GM19324 (cell line): ENCODE results near the gene LRMDA.

Experiments
- ATAC-seq: cut with Tn5 transposase; IDR thresholded peaks from one replicate; pipeline ENCODE4 v1.9.1; 2021; ENCODE audit warnings: mild to moderate bottlenecking, moderate library complexity; ENCODE audit not compliant: unreplicated experiment, low FRiP score

LRMDA gene

DNA sequence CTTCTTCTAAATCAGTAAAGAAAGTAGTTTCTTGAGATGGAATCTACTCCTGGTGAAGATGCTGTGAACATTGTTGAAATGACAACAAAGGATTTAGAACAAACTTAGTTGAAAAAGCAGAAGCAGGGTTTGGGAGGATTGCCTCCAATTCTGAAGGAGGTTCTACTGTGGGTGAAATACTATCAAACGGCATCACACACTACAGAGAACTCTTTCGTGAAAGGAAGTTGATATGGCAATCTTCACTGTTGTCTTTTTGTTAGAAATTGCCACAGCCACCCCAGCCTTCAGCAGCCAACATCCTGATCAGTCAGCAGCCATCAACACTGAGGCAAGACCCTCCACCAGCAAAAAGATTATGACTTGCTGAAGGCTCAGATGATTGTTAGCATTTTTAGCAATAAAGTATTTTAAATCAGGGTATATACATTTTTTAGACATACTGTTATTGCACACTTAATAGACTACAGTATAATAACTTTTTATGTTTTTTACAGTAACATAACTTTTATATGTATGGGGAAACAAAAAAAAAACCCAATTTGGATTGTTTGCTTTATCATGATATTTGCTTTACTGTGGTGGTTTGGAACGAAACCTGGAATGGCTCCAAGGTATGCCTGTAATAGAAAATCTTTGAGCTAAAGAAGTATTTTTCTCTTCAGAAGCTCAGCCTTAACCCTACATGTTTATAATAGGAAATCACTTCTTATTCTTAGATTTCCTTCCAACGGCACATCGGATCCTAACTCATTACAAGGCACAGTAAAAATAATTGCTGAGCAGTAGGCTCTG lies 257.3 kb downstream of the LRMDA start:
- no peak for ATAC-seq

DNA sequence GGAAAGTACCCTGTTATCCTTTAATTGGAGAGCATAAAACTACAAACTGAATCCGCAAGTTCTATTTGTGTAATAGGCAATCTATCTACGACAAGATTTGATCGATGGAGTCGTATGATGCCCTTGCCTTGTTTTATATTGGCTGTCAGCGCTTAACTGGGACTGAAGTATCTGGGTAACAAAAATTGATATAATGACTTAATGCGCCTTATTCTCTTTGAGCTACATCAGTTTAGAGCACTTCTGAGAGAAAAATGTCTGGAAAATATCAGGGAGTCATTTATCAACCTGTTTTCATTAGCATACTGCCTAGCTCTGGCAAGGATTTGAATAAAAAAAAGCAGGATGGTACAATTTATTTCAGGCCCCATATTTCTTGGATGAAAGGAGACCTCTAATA lies 262.1 kb downstream of the LRMDA start:
- no peak for ATAC-seq

DNA sequence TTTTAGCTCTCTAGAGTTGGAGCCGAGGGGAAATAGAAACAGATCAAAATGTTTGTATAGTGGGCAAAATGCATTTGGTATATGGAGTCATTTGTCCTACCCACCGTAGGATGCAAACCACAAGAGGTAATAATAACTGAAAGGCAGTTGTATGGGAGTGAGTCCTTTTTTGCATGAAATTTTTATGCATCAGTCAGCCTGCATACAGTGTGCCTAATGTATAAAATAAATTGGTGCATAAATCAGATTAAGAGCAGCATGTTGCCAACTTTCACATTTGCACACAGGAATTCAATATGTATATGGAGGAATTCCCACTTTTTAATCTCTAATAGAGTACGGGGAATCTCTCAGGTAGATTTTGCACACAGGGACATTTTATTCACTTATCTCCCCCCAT lies 262.8 kb downstream of the LRMDA start:
- ATAC-seq, result no peak

DNA sequence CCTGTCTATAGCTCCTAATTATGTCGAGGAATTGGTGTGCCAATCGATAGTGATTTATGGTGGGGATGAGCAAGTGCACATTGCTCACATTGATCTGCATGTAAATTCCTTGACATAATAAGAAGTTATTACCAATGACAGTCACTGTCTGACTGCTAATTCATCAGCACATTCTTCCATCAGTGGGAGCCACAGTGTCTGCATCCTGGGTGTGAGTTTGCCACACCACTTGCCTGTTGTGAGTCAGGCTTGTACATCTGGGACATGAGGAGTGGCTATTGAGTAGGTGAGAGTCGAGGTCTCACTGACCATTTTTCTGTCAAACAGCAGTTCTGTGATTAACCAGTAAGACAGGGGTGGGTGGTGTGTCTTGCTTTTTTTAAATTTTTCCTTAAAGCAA lies 263.4 kb downstream of the LRMDA start:
- ATAC-seq, result no peak

DNA sequence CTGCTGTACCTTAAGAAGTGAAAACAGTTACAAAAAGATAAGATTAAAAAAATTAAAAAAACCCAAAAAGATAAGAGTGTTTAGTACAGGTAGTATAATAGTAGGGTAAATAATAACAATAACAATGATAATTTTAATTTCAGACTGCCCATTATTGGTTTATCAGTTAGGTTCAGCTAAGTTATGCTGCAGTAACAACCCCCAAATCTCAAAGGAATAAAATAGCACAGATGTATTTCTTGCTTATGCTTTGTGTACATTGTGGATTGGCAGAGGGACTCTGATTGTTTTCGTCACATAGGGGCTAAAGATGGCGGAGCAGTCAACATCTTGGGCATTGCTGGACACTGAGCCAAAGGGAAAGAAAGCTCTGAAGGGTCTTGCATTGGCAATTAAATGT lies 264.6 kb downstream of the LRMDA start:
- ATAC-seq, result no peak

DNA sequence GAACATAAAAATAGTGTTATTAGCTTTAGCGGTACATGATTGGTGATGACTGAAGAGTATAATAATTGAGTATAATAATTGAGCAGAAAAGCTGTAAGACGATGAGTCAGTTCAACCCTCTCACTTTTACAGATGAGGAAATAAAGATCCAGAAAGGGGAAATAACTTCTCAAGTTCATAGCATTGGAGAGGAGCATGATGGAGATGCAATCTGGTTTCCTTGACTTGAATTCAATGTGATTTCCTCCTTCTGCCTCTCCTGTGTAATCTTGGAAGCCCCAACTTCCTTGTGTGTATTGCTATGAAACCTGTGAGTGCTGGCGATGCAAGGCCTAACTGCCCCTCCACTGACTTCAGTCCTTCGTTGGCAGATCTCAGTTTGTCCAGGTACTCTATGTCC lies 265.1 kb downstream of the LRMDA start:
- ATAC-seq, result no peak

DNA sequence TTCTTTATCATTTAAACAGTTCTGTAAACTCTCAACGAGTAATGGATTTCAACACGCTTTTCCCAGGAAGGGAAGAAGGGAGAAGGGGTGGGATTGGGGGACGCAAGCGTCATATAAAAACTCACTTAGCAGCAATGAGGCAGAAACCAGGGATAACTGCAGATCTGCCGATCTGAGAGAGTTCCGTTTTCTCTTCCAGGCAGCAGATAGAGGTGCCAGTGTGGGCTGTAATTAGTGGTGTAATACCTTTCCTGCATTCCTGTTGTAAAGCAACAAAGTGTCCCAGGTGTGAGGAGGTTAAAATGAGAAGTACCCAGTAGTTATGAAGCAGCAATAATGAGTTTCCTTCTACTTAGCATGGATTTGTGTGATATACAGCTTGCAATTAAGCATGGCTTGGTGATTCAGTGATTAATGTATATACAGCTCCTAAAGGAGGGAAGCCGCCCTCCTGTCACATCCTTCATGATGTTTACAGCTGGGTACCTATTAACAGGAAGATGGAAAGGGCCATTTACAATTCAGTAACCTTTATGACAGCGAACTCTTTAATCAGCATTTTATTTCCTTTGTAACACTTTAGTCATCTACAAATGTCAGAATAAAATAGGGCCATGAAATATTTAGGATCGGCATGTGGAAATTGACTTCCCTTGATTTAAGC lies 271.9 kb downstream of the LRMDA start:
- no peak for ATAC-seq

DNA sequence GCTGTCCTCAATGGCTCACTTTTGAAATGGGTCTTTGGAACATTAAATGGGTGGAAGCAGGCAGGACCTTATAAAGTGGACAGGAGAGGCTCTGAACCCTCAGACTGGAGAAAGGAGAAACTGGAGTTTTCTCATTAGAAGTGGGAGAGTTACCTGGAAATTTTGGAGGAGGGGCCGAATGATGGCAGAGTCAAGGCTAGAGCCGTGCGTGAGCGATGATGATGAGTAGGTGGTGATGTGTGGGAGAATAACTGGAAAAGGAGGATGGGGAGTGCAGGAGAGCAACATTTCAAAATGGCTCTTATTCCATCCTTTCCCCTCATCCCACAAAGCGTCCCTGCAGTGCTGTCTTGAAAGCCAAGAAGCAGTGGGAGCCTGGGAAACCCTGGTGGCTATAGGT lies 274.0 kb downstream of the LRMDA start:
- no peak for ATAC-seq

DNA sequence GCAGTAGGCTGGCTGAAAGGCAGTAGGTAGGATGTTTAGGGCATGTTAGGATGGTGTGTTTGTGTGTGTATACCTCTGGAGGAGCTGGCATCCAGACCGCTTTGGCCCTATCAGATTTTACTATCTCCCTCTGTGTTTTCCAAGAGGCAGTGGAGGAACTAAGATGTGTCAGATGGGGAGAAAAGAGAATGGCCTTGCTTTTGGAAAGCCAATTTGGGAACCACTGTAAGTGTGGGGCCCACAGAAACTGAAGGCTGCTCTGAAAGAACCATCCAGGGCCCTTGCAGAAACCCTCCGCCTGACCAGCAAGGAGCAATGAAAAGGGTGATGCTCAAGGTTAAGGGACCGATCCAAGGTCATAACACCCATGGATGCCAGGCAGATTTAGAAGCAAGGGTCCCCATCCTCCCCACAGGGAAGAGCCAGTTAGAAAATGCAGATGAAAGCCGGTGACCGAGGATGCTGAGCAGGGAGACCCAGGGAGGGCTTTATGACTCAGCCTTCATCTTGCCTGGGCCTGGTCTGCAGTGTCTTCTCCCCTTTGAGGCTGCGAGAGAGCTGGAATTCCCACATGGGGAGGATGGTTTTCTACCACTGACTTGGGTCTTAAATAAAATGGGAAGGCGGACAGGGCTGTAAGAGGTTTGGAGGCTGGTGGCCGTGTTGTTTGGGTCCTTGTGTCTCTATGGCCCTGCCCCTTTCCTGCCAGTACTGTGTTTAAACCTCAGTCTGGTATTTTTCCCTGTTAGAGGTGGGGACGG lies 275.8 kb downstream of the LRMDA start:
- no peak for ATAC-seq

DNA sequence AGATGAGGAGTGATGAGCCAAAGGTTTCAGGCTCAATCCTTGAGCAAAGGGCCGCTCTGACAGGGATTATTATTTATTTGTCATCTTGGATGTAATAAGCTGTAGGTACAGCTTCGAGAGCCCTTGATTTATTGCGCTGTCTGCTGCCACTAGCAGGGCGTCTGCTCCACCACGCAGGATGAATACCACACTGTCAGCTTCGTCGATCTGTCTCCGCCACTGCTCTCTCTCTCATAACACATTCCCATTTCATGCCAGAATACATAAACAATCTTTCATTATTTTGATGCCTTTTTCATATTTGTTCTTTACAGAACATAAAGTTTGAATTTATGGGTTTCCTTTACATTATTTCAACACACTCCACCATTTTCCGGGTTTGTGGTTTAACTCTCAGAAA lies 276.6 kb downstream of the LRMDA start:
- ATAC-seq, result no peak

DNA sequence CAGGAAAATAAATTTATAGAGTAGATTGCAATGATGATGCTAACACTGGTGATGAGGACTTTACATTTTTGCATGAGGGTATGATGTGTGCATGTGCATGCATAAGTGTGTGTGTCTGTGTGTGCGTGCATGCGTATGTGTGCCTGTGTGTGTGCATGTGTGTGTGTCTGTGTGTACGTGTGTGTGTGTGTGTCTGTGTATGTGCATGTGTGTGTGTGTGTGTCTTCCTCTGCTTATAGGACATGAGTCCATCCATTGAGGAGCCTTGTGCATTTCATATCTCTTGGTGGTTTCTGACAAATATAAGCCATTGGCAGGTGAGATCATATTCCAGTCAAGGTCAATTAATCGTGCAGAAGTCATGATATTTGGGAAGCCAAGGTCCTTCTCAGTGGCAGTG lies 277.8 kb downstream of the LRMDA start:
- ATAC-seq, result no peak

DNA sequence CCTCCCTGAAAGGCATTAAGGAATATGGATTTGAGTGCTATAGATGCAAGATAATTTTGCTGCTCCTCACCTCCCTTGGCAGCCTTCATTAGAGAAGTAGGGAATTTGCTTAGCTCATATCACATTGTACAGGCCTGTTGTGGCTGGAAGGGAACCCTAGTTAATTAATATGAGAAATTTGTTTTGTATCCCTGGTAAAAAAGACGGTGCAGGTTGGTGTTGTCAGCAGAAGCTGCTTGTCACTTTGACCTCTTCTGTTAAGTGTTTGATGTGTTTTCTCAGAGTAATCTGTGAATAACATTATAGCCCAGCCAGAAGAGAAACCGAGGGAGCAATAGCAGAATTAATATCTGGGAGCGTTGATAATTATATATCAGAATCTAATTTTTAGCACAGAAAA lies 278.4 kb downstream of the LRMDA start:
- no peak for ATAC-seq

DNA sequence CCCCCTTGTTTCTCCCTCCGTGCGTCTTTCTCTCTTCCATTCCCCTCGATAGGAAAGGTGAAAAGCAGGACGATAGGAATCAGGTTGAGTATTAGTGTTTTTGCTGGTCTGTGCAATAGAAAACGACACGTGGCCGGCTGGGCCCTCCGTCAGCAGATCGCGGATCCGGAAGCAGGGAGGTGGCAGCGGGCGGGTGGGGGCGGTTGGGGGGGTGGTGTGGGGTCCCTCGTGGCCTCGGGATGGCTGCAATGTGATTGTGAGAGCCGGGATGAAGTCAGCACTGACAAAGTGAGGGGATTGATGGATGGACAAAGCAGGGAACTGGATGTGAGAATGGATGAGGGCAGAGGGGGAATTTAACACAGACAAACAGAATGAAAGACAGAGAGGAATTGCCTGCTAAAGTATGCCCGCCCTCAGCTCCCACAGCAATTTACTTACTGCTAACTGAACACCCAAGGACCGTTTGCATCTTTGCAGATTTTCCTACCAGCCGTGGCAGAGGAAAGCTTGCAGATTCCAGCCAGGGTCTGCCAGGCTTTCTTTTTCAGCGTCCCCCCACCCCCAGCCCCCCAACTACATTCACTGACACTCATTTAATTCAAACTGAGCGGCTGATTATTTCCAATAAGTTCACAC lies 280.9 kb downstream of the LRMDA start:
- no peak for ATAC-seq

DNA sequence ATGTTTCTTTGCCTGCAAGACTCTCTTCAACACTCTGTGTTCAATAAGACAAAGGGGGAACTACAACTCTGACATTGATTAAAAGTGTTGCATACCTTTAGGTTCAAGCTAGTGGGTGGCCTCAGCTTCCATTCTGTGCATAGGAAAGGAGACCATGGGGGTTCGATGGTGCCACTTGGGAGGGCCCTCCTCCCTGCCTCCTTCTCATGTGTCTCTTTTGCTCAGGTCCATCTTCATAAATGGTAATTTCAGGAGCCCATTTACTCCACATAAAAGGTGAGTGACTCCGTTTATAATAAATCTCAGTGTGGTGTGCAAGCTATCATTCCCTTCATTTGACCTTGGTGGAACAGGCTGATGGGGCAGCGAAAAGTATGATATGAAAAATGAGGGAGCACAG lies 285.1 kb downstream of the LRMDA start:
- no peak for ATAC-seq

DNA sequence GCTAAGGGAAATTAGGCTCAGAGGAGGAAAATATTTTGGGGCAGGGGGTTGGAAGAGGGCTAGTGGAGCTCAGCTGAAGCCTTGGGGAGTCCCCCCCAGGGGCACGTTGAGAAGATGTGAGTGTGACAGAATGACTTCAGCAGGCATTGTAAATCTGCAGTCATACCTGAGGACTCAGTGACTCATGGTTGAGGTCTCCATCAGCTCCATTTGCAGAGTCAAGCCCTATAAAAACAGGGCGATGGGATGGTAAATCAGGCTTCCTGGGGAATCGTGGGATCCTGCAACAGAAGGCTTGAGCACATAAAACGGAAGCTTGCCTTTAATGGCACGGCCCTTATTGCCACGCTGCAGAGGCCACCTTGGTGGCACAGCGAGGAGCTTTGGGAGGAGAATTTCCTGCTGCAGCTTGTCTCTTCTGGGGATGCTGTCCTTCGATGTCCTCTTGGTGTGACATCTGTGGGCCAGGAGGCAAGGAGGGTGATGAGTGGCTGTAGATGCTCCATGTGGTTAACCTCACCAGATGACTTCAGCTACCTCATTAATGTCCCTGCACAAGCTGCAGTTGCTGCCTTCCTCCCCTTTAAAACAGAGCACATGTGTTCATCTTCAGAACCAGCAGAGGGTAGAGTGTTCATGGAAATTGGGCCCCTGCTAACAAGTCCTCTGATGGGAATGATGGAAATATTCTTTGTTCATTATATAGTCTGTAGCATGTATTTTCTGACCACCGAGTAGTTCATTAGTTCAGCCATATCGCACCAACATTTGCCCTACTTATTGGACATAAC lies 285.9 kb downstream of the LRMDA start:
- ATAC-seq, result no peak

DNA sequence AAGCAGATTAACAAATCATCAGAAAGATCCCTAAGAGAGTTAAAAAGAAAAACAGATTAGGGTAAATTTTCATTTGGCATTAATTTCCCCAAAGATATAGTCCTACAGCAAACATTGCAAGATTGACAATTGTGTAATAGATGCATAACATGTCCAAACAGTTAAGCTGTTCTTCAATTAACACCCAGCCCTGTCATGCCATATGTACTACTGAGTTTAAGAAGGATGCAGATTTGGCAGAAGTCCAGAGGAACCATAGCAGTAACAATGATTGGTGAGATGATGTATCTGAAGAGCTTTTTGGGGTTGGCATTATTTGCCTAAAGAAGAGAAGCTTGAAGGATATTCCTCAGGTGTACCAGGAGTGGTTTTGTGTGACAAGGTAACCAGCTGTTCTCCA lies 287.6 kb downstream of the LRMDA start:
- ATAC-seq, result no peak

DNA sequence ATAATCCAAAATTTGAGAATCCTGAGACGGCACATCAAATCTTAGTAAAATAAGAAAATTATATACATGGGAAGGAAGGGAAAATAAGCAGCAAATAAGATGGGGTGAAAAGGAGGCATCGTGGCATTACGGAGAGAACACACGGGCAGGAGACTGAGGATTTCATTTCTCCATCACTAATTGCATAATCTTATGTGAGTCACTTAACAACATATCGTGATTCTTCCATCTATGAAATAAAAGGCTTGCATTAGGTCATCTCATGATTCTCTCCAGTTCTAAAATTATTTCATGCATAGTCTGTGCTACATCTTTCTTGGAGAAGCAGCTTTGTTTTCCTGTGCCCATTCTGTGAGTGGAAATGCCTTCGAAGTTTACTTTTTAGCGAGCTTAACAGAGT lies 288.7 kb downstream of the LRMDA start:
- no peak for ATAC-seq

DNA sequence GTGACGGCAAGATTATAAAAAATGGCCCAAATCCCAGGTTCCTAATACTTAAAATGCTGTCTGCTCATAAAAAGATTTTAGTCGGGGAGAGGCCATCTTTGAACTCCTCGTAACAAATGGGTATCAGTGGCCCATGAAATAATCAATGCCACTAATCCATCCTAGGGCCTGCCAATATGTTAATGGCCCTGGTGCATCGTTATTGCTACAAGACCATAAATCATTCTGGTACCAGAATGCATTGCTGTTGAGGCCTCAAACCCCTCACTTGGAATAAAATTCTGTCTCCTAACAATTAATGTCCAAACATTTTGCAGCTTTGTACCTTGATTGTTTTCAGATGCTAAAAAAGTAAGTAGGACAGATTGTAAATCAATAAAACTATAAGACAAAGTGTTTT lies 290.6 kb downstream of the LRMDA start:
- ATAC-seq, result no peak

DNA sequence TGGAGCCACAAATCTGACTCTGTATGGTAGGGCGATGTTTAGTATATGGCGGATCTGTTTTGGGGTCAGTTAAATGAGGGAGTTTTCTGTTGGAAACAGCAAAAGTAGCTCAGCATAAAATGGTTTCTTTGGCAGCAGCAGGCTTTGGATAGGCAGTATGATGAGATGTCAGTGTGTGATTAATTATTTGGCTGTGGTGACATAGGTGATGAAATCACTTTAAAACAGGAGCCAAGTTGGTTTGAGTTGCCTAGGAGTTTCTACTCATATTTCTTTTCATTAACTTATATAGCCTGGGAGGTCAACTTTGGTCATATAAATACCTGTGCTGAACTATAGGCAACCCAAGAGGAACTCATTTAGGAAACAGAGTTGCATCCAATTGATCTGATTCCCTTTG lies 291.2 kb downstream of the LRMDA start:
- ATAC-seq, result no peak

DNA sequence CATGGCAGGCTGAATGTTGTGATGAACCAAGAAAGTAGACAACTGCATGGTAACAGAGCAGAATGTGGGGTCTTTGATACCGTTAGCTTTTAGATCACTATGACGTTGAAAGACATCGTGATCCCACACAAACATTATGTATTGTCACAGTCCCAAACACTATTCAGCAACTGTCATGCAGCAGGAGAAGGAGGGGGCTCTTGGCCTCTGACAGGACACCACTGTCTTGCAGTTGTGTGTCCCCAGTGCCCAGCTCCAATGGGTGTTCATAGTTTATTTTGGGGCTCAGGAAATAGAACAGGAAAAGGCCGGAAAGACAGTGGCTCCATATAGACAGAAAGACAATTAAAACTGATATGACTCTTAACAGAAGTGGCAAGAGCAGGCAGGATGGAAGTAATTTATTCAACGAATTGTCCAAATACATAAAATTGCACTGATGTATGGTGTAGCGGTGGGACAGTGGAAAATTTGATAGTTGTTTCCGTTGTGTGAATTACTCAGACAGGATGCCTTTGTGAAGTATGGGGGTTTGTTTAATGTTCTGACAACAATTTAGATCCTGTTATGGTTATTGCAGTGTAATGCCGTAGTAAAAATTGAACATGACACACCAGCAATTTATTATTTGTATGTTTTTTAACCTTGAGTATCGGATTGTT lies 292.0 kb downstream of the LRMDA start:
- ATAC-seq, result no peak
